GM23338 (cell line): ENCODE data around the gene CBY1. TPM values are rescaled to one million over a fixed set of nuclear protein-coding genes. Genes with fewer than 3 reads are reported as not detected.

Experiments used
- ATAC-seq: fragments of 200-7000 bp; cut with Tn5 transposase; 3 replicates; pipeline ENCODE4 v1.9.1; 2020
- DNase-seq: peaks from one replicate; pipeline ENCODE4 v3.0.0-alpha.2; 2015; ENCODE audit warnings: low spot score
- H2AFZ ChIP-seq: fragments of 200-600 bp; sonication (generic); 2 replicates; pipeline ENCODE4 v1.8.0; 2016; ENCODE audit warnings: antibody characterized with exemption, mild to moderate bottlenecking, moderate library complexity
- H3F3A ChIP-seq: fragments of 200-600 bp; sonication (generic); replicated peaks from 2 replicates; pipeline ENCODE4 v1.8.0; 2017; ENCODE audit warnings: antibody characterized with exemption, mixed run types, low read depth
- H3K27ac ChIP-seq: fragments of 200-600 bp; sonication (generic); 2 replicates; pipeline ENCODE4 v1.6.1; 2016; ENCODE audit warnings: low read depth
- H3K27me3 ChIP-seq: fragments of 200-600 bp; sonication (generic); 2 replicates; pipeline ENCODE4 v1.8.0; 2016; ENCODE audit warnings: mild to moderate bottlenecking, mixed run types, moderate library complexity; ENCODE audit not compliant: insufficient read depth
- H3K36me3 ChIP-seq: fragments of 200-600 bp; sonication (generic); 2 replicates; pipeline ENCODE4 v1.8.0; 2016; ENCODE audit warnings: mild to moderate bottlenecking; ENCODE audit not compliant: insufficient read depth
- H3K4me1 ChIP-seq: fragments of 200-600 bp; sonication (generic); 2 replicates; pipeline ENCODE4 v1.8.0; 2016; ENCODE audit warnings: mild to moderate bottlenecking, moderate library complexity; ENCODE audit not compliant: insufficient read depth
- H3K4me2 ChIP-seq: fragments of 200-600 bp; sonication (generic); 2 replicates; pipeline ENCODE4 v1.7.1; 2017; ENCODE audit warnings: mixed run types
- H3K4me3 ChIP-seq: fragments of 200-600 bp; sonication (generic); 2 replicates; pipeline ENCODE4 v1.6.1; 2016; ENCODE audit warnings: mixed run types
- H3K79me2 ChIP-seq: fragments of 200-600 bp; sonication (generic); replicated peaks from 2 replicates; pipeline ENCODE4 v1.8.0; 2017; ENCODE audit warnings: mild to moderate bottlenecking; ENCODE audit not compliant: insufficient read depth
- H3K9me2 ChIP-seq: fragments of 200-600 bp; sonication (generic); 2 replicates; pipeline ENCODE4 v1.8.0; 2017; ENCODE audit not compliant: insufficient read depth
- H4K20me1 ChIP-seq: fragments of 200-600 bp; sonication (generic); replicated peaks from 2 replicates; pipeline ENCODE4 v1.8.0; 2017; ENCODE audit warnings: mild to moderate bottlenecking; ENCODE audit not compliant: insufficient read depth
- H3K27ac Mint-ChIP-seq: 2 replicates; pipeline ENCODE4 v1.8.0; 2020; ENCODE audit warnings: inconsistent platforms, mild to moderate bottlenecking, moderate library complexity, mixed read lengths
- H3K27me3 Mint-ChIP-seq: 3 replicates; pipeline ENCODE4 v1.8.0; 2022; ENCODE audit warnings: low read depth, mild to moderate bottlenecking, moderate library complexity, mixed read lengths, inconsistent platforms; ENCODE audit not compliant: insufficient read depth, poor library complexity
- H3K36me3 Mint-ChIP-seq: 3 replicates; pipeline ENCODE4 v1.8.0; 2021; ENCODE audit warnings: low read depth, mild to moderate bottlenecking, inconsistent platforms, moderate library complexity, mixed read lengths
- H3K4me1 Mint-ChIP-seq: 3 replicates; pipeline ENCODE4 v1.8.0; 2020; ENCODE audit warnings: mild to moderate bottlenecking, inconsistent platforms, mixed read lengths
- H3K4me3 Mint-ChIP-seq: 3 replicates; pipeline ENCODE4 v1.8.0; 2021; ENCODE audit warnings: moderate library complexity, mild to moderate bottlenecking, inconsistent platforms, mixed read lengths
- H3K9me3 Mint-ChIP-seq: 3 replicates; pipeline ENCODE4 v1.8.0; 2020; ENCODE audit warnings: moderate library complexity, mild to moderate bottlenecking, inconsistent platforms, mixed read lengths
- CREB1 ChIP-seq: fragments of 250-450 bp; sonication (Bioruptor Pico); IDR thresholded peaks from 2 replicates; pipeline ENCODE4 v1.5.0; 2020; ENCODE audit warnings: low read depth, mild to moderate bottlenecking, moderate library complexity
- EZH2phosphoT487 ChIP-seq: fragments of 200-600 bp; sonication (generic); IDR thresholded peaks from one replicate; pipeline ENCODE4 v1.8.1; 2018; ENCODE audit warnings: antibody characterized with exemption; ENCODE audit not compliant: unreplicated experiment
- NANOG ChIP-seq: IDR thresholded peaks from 2 replicates; pipeline ENCODE4 v1.6.1; 2016; ENCODE audit warnings: antibody characterized with exemption, borderline replicate concordance
- POLR2AphosphoS5 ChIP-seq: IDR thresholded peaks from 2 replicates; pipeline ENCODE4 v1.6.1; 2016; ENCODE audit warnings: antibody characterized with exemption, low read depth
- REST ChIP-seq: IDR thresholded peaks from one replicate; pipeline ENCODE4 v1.6.1; 2018; ENCODE audit warnings: antibody characterized with exemption; ENCODE audit not compliant: unreplicated experiment
- ZNF462 ChIP-seq: fragments of 250-450 bp; sonication (Bioruptor Pico); IDR thresholded peaks from 2 replicates; pipeline ENCODE4 v1.5.0; 2020; ENCODE audit warnings: mild to moderate bottlenecking, moderate library complexity
- polyA plus RNA-seq: library from polyadenylated mRNA; unstranded; fragments of >200 nt; fragmentation: Nextera tagmentation; extraction: Ambion mirVana; gene quantifications from 2 replicates; pipeline ENCODE4 v1.2.1, GENCODE V29; 2016
- total RNA-seq: library from RNA; depleted of rRNA; stranded (reverse); fragments of >200 nt; shearing (Covaris generic); gene quantifications from 2 replicates; pipeline ENCODE4 v1.2.3, GENCODE V29; 2014

Gene CBY1
- total and polyA plus RNA-seq, 2 experiments from 2014 or later, result 12.8 to 36.4 TPM

- TF ChIP-seq ZNF462 (CRISPR knock-in tag) (no peak), NANOG (no peak), POLR2AphosphoS5 (no peak), EZH2phosphoT487 (no peak)
Measured at GRCh38 chr22:38611559-38611958, 44.9 kb upstream of the CBY1 start (continued).

- Mint-ChIP-seq H3K27me3 (peaks cover 6% of the 10 kb centered on the region), H3K27ac (no peak overlapping the region), H3K9me3 (no peaks in the 10 kb centered on the region), H3K4me1 (peaks cover 4% of the 10 kb centered on the region), H3K36me3 (peaks cover 15% of the 10 kb centered on the region), H3K4me3 (no peak overlapping the region)
- TF ChIP-seq REST (no peak), CREB1 (no peak)
- Histone ChIP-seq H3K79me2 (no peaks in the 10 kb centered on the region), H3K9me2 (no peaks in the 10 kb centered on the region), H3K27ac (no peak overlapping the region), H3K27me3 (no peaks in the 10 kb centered on the region), H3K4me1 (no peaks in the 10 kb centered on the region), H3F3A (no peaks in the 10 kb centered on the region; the same call in 1 of the 2 replicates), H3K4me2 (no peak overlapping the region), H4K20me1 (no peaks in the 10 kb centered on the region), H2AFZ (no peak overlapping the region), H3K36me3 (peaks cover 1% of the 10 kb centered on the region; the same call in 1 of the 2 replicates), H3K4me3 (no peak overlapping the region)
- DNase-seq (no peak), ATAC-seq (no peak)
Measured at GRCh38 chr22:38612217-38613006, 44.0 kb upstream of the CBY1 start.
